Central memory CD4-positive, alpha-beta T cell (primary cell): ENCODE results near the gene LCTL.
A peak's percentile ranks its signal among the peaks of the same experiment; 100 is the strongest.
"Not testable (repeated sequence)": the region's sequence is repeated elsewhere in the genome, so short reads cannot be mapped to it uniquely, and the experiment has no call there.

Experiments used
- DNase-seq: peaks from one replicate; pipeline ENCODE4 v3.0.0; 2022

Gene LCTL

DNA sequence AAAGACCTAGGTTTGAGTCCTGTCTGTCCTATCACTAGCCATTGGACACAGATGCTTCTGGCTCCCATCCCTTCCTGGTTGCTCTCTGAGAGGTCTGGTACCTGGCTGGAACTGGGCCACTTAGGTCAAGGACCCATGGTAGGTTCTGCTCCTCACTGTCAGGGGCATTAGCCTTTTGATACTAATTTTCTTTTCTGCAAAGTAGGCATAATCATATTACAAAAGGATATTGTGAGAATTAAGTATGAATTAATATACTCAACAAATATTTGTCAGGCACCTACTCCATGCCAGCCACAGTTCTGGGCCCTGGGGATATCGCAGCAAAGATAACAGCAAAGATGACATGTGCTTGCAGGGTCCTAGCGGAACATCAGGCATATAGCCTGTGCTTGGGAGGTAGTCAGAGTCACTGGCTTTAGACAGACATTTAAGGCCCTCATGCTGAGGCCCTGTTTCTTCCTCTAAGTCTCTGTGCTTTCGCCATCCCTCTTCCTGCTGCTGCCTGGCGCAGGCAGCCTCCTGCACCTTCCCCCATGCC lies 25.6 kb upstream of the LCTL start:
- no peak for DNase-seq

DNA sequence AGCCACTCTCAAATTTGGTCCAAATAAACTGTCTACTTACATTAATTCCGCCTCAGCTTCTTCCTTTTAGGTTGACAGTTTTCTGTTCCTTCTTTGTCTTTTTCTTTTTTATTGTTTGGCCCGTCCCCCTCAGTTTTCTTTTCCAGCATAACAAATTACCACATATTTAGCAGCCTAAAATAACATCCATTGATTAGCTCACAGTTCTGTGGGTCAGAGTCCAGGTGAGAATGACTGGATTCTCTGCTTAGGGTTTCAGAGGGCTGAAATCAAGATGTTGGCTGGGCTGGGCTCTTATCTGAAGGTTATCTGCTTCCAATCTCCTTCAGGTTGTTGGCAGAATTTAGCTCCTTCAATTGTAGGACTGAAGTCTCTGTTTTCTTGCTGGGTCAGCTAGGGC lies 24.6 kb upstream of the LCTL start:
- DNase-seq, result no peak

DNA sequence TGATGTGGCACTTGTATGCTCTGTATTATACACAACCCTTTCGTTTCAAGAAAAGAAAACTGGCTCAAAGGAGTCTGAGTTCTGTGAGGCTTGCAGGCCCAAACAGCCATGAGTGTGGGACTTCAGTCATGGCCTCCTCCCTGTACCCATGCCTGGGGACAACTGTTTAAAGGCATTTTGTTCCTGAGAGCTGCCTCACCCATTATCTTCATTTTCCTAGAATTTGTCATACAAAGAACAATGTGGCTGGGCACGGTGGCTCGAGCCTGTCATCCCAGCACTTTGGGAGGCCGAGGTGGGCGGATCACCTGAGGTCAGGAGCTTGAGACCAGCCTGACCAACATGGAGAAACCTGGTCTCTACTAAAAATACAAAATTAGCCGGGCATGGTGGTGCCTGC lies 23.6 kb upstream of the LCTL start:
- DNase-seq, result not testable (repeated sequence)

DNA sequence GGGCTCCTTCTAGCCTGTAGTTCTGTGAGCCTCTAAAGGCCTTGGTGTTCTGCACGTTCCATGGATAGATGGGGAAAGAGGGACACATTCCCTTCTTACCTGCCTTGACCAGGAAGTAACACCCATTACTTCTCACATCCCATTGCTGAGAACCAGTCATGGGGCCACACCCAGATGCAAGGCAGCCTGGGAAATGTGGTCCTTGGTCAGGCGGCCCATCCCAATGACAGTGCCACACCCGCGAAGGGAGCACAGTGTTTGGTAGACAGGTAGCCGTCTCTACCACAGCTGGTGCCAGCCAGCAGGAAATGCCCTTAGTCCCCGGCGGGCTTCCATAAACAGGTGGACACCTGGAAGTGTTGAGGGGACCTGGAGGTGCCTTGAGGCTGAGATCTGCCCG lies 23.2 kb upstream of the LCTL start:
- DNase-seq, result no peak

DNA sequence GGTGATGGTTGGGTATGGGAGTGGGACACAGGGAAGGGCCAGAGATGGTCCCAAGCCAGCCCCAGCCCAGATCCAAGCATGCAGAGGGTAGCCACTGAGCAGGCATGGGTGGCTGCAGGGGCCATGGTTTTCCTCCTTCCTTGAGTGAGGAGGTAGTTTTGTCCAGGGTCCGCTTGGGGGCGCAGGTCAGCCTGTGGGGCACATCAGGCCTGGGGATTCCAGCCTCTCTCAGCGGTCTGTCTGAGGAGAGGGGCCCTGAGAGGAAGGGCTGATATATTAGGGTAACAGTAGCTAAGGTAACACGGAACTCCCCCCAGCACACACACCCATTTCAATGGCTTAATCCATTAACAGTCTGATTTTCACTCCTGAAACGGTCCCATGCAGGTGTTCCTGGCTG lies 22.7 kb upstream of the LCTL start:
- no peak for DNase-seq

DNA sequence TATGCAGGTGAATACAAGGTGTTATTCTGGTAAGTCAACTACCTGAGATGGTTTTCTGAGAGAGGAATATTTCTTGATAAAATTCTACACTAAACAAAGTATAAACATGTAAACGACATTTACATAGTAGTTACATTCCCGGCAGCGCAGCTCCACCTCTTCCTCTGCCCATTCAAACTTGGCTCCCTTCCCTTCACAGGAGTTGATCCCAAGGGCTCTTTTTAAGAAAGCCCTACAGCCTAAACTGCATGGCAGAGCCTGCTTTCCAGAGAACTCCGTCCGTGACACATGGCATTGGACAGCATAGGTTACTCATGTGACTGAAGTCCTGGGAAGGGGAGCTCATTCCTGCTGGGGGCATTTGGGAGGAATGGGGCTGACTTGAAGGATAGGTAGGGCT lies 22.0 kb upstream of the LCTL start:
- DNase-seq, result no peak

DNA sequence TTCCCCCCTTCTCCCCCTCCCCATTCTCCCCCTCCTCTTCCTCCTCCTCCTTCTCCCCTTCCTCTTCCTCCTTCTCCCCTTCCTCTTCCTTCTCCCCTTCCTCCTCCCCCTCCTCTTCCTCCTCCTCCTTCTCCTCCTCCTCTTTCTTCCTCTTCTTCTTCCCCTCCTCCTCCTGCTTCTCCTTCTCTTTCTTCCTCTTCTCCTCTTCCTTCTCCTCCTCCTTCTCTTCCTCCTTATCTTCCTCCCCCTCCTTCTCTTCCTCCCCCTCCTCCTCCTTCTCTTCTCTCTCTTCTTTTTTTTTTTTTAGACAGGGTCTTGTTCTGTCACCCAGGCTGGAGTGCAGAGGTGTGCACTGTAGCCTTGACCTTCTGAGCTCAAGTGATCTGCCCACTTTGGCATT lies 21.2 kb upstream of the LCTL start:
- no peak for DNase-seq

DNA sequence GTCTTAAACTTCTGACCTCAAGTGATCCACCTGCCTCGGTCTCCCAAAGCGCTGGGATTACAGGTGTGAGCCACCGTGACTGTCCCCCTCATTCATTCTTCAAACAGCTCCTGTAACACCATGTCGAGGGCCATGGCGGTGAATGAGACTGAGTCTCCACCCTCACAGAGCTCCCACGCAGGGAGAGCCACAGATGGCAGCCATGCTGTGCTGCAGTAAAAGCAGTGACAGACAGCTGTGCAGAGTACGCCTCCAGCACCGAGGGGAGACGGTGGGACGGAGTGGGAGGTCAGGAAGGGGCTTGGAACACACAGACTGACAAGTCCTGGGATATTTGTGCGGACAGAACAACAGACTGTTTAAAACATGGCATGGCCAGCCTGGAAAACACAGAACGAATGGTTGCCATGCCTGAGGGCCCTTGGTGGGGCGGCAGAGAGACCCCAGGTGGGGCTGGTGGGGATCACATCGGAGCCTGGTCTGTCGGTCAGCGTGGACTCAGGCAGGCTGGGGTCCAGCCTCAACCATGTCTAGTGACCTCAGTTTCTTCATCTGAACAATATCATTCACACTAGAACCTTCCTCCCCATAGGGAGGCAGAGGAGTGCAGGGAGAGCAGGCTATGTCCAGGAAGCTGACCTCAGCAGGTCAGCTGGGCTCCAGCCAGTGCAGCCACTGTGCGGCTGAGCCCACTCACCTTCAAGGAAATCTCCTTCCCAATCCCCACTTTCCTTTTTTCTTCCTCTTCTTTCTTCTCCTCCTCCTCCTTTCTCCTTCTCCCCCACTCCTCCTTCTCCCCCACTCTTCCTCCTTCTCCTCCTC lies 20.6 kb upstream of the LCTL start:
- no peak for DNase-seq

DNA sequence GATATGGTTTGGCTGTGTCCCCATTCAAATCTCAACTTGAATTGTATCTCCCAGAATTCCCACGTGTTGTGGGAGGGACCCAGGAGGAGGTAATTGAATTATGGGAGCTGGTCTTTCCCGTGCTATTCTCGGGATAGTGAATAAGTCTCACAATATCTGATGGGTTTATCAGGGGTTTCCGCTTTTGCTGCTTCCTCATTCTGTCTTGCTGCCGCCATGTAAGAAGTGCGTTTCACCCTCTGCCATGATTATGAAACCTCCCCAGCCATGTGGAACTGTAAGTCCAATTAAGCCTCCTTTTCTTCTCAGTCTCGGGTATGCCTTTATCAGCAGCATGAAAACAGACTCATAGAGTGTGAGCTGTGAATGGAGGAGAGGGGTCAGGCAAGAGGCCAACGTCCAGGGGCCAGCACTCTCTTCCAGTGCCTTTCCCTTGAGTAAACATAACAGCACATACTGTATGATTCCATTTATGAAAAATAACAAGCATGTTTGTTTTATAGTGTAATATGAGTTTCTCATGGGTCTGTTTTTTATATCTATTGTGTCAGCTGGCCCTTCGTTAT lies 16.3 kb upstream of the LCTL start:
- no peak for DNase-seq

DNA sequence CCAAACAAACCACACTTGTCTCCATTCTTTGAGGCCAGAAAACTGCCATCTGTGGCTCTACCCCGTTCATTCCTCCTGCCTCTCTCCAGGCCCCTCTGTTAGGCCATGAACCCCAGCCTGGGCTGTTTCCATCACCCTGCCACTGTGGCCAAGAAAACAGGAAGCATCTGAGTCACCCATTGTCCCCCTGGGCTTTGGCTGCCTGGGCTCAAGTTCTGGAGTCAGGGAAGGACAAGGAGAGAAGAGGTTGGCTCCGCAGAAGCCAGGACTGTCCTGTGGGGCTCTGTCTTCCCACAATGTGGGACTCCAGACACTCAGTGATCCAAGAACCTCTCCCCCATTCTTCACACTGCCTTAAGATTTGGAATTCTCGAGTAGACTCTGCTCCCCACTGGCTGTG lies 14.8 kb upstream of the LCTL start:
- DNase-seq, result no peak

DNA sequence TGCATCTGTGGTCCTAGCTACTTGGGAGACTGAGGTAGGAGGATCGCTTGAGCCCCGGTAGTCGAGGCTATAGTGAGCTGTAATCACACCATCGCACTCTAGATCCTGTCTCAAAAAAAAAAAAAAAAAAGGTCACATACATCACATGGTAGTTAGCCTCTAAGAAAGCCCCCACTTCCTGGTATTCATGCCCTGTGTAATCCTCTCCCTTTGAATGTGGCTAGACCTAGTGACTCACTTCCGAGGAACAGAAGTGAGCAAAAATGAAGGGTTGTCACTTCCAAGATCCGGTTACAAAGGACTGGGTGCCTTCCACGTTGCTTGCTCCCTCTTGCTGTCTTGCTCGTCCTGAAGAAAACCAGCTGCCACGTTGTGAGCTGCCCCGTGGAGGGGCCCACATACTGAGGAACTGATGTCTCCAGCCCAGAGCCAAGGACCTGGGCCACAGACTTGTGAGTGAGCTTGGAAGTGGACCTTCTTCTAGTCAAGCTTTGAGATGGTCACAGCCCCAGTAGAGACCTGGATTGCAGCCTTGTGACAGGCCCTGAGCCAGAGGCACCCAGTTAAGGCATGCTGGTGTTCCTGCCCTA lies 12.6 kb upstream of the LCTL start:
- no peak for DNase-seq

DNA sequence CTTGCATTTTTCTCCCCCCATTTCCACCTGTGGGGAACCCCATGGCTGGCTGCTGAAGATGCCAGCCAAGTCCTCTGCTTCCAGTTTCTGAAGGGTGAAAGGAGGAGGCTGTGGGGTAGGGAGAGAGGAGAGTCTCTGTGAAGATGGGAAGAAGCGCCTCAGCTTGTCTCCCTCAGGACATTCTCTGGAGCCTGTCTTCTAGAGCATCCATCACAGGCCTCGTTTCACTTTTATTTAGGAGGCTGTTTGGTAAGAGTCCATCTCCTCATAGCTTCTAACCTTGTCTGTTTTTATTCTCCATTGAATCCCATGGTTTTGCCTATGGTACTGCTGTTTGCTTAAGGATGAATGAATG lies 8.8 kb upstream of the LCTL start:
- DNase-seq, result no peak

DNA sequence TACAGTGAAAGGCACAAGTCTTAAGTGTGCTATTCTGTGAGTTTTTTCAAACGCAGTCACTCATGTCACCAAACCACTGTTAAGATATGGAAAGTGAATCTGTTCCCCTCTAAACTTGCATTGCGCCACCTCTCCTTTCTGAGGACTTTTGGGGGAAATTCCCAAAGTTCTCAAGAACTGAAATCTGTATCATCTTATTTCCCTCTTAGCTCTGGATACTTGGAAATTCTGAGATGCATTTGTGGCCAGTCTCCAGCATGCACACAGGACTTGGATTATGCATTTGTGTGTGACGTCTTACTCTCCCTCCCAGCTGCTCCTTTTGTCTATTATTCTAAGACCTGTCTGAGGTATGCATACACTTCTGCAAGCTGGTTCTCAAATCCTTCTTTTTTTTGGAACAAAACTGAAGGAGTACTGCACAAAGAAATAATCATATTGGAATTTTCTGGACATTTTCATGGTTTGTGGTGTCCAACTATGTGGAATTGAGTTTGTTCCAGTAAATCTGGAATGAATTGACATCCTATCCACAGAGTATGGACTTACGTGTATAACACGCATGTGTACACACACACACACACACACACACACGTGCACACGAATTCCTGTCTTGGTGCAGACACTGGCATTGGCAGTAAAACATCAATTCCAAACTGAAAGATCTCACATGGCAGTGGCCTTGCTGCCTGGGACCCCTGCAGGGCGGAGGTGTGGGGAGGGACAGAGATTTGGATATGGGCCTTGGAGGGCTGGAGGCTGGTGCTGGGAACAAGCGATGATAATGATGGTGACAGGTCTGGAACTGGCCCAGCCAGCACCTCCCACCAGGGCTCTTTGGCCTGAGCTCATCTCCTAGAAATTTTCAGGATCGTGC lies 8.2 kb upstream of the LCTL start:
- no peak for DNase-seq

DNA sequence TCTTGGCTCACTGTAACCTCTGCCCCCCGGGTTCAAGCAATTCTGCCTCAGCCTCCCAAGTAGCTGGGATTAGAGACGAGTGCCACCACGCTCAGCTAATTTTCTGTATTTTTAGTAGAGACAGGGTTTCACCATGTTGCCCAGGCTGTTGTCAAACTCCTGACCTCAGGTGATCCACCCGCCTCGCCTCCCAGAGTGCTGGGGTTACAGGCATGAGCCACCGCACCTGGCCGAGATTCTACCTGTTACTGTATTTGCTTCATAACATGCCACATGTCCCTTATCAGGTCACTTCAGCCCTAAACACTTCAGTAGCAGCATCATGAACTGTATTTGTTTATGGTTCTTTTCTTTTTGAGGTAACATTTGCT lies 7.5 kb upstream of the LCTL start:
- DNase-seq, result no peak

DNA sequence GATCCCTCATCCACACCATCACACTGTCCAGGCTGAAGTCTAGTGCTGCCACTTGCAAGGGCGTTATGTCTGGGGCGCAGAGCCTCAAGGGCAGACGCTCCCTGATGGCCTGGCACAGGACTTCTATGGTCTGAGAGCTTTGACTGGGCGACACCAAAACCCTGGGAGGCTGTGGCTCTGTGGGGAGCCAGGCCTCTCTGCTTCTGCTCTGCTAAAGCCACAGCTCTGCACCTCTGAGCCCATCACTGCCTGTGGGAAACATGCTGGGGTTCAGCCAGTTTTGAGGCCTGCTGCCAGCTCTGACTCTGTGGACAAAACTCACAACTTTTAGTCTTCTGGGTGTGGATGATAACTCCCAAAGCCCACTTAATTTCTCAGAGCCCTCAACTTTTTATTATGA lies 6.3 kb upstream of the LCTL start:
- DNase-seq, result no peak

DNA sequence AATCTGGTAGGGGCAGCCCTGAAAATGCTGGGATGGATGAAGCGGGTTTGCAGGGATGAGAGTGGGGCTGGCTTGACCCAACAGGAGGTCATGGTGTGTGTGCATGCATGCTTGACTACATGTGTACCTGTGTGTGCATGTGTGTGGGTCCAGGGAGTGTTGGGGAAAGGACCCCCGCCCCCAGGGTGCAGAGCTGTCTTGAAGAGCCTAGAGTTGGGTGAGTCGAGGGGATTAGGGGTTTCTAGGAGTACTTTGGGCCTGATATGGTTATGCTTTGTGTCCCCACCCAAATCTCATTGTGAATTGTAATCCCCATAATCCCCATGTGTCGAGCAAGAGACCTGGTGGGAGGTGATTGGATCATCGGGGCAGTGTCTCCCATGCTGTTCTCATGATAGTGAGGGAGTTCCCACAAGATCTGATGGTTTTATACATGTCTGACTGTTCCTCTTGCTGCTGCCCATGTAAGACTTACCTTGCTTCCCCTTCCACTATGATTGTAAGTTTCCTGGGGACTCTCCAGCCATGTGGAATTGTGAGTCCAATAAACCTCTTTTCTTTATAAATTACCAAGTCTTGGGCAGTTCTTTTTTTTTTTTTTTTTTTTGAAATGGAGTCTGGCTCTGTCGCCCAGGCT lies 5.2 kb upstream of the LCTL start:
- DNase-seq, result no peak

DNA sequence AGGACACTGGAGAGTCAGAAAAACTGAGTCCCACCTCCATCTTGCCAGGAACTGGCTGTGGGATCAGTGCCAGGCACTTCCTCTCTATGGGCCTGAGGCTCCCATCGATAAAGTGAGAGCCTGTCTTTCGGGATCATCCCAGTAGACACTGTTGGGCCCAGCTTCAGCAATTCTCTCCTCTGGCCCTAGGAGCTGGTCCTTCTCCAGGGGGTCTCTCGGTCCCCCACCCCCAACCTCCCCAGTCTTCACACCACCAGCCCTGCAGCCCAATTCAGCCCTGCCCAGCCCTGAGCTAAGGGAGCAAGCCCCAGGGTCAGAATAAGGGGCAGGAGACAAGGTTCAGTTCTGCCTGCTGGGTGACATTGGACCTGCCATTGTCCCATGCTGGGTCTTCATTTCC lies 4.5 kb upstream of the LCTL start:
- DNase-seq, result no peak

DNA sequence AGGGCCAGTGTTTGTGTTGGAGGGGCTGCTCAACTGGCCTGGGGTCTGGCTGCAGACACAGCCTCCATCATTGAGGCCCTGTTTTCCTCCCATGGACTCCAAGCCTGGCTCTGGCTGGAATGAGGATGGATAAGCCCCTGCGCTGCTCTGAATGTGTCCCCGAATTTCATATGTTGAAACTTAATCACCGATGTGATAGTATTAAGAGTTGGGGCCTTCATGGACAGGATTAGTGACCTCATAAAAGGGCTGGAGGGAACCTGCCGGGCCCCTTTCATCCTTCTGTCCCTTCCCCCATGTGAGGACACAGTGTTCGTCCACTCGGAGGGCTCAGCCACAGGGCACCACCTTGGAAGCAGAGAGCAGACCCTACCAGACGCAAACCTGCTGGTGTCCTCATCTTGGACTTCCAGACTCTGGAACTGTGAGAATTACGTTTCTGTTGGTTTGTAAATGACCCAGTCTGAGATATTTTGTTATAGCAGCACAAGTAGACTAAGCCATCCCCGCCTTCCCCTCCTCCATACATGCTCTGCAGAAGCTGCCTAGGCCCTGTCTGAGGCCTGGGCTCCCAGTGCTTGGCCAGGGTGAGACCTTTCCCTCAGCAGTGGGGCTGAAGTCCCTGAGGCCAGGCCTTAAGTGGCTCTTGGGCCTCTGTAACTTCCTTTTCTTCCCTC lies 3.8 kb upstream of the LCTL start:
- DNase-seq, result no peak

DNA sequence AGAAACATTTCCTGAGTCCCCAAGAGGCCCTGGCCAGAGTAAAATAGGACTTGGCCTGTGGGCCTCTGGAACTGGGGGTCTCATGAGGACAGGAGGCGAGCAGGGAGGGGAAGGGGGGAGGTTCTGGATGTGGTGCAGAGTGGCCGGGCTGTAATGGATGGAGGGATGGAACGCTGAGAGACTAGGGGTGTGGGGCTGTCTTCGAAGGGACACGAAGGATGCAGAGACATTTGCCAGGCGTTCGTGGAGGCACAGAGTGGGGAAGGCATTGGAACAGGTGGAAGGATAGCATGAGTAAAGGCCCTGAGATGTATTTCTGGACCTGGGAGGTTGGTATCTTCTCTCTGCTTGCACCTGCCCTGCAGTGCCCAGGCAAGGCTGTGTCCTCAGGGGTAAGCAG lies 2.1 kb upstream of the LCTL start:
- DNase-seq, result no peak

DNA sequence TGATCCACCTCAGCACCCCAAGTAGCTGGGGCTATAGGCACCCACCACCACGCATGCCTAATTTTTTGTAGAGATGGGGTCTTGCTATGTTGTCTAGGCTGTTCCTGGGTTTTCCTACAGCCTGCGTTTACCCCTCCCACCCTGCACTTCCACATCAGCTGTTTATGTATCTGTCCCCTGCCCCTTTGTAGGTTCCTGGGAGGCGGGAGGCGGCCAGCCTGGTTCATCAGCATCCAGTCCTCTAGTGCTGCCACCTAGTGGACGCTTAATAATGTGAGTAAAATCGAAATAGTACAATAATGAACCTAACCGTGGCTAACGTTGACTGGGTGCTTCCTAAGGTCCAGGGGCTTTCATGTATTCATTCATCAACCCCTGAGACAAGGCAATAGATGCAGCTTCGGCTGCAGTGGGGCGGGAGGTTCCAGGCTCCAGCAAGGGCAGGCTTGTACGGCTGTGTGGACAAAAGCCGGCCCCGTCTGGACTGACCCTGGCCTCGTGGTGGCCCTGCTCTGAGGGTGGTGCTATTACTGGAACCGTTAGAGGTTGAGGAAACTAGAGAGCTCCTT lies 1.2 kb upstream of the LCTL start:
- peak; percentile 42 for DNase-seq

DNA sequence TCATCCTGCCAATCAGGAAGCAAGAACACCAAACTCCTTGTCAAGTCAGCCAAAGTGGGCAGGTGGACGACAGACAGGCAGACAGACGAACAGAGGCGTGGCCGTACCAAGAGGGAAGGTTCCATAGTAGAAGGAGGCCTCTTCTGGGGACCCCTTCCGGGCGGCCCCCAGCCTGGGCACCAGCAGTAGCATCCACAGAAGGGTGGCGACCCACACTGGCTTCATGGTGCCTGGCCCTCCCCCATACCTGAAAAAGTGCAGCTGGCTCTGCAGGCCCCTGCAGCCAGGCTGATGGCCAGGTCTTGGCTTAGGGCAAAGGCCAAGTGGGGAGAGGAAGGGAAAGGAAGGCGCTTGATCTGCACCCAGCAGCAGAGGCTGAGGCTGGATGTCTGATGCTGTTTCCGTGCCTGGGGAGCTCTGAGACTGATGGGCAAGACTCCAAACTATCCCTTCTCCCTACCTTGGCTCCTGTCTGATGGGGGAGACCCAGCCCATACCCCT lies 607 bp downstream of the LCTL start:
- no peak for DNase-seq
